Measurements from ENCODE around the gene TRIM9.

Gene TRIM9

DNA sequence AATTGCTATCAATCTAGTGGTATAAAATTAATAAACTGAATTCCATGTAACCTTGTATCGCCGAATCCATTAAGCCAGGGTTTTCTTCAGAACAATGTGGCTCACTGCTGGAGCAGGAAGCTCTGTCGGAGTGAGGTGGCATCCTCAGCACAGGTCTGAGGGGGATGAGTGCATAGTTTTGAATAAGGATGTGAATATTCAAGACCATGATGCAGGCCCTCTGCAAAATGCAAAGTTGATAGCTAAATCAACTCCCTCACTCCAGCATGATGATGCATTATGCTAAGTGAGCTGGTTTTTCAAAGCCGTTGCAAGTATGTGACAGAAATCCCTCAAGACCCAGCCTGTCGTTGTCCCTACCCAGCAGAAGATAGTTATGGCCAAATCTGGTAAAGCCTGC lies 53.0 kb downstream of the TRIM9 start:
- no peak for TF ChIP-seq CTCF (IDR thresholded peaks at IDR 0.05; ENCODE audit: extremely low read depth, missing control alignments)
- DNase-seq (ENCODE audit: low spot score) = no peak

- no peak for TF ChIP-seq CTCF (IDR thresholded peaks at IDR 0.05; ENCODE audit: extremely low read depth, missing control alignments)
- DNase-seq (ENCODE audit: low spot score) = no peak
Observed at GRCh38 chr14:51041108-51041531, 53.8 kb downstream of the TRIM9 start.

DNA sequence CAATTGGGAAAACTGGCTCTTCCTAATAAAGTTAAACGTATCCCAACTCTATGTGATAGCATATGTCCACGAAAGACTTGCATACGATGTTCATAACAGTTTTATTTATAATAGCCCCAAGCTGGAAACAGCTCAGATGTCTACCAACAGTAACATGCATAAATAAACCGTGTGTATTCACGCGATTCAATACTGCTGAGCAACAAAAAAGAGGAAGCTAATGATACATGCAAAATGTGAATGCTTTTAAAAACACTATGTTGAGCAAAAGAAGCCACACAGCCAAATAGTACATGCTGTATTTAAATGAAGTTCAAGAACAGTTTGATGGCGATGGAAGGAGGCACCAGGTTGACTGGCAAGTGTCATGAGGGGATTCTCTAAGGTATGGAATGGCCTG lies 55.7 kb downstream of the TRIM9 start:
- TF ChIP-seq CTCF (IDR thresholded peaks at IDR 0.05; ENCODE audit: extremely low read depth, missing control alignments) = no peak
- no peak for DNase-seq (ENCODE audit: low spot score)

DNA sequence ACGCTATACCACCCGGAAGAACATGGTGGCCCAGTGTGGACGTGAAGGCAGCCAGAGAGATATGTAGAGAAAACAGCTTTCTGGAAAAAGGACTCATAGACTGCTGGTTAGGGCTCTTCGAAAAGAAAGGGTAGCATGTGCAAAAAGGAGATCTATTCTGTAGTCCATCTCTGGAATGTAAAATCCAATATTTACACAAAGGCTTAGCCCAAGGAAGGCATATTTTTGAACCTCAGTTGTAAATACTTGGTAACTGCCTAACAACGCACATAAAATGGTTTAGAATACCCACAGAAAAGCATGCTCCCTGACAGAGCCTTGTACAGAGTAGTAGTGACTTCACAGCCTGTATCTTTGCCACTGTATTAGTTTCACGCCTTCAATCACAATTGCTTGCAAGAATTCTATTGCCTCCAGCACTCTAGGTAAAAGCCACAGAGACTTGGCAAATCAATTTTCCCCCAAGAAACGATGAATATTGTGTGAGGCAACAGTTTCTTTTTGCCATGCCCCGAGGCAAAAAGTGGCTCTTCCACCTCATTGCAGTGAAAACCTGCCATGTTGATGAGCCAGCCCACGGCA lies 59.2 kb downstream of the TRIM9 start:
- no peak for DNase-seq (ENCODE audit: low spot score)
- no peak for TF ChIP-seq CTCF (IDR thresholded peaks at IDR 0.05; ENCODE audit: extremely low read depth, missing control alignments)

DNA sequence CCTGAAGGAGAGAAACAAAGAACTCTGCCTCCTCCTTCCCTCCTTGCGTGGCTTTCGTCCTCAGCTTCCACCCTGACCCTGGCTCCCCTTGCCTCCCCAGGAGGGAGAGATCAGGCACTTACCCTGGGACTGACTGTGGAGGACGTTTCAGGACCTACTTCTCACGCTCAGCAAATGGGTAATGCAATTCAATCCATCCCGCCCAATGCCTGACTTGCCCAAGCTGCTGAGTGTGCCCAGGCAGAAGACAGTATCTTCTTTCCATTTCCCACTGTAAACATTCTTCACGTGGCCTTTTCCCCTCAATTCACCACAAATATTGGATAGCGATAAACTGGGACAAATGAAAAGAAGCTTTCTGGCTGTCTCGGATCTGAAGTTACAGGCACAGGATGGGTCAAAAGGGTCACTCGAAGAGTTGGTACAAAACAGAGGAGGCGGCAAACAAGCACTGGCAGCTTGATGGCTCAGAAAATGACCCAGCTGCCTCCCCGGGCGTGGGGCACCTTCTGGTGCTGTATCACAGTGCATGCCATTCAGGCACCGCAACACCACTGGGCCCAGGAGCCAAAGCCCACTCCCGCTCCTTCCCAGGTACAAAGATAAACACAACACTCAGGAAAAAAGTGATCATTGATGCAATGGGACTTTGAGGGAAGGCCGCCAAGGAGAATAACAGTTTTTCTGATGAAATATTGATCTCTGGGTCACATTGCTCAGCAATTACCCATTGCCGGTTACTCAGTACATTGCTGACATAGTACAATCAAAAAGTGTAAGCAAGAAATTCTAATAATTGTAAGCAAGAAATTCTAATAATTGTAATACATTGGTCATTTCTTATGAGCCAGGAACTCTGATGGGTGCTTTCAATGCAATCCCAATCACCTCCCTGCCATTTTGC lies 65.8 kb downstream of the TRIM9 start:
- TF ChIP-seq CTCF (IDR thresholded peaks at IDR 0.05; ENCODE audit: extremely low read depth, missing control alignments) = no peak
- no peak for DNase-seq (ENCODE audit: low spot score)

DNA sequence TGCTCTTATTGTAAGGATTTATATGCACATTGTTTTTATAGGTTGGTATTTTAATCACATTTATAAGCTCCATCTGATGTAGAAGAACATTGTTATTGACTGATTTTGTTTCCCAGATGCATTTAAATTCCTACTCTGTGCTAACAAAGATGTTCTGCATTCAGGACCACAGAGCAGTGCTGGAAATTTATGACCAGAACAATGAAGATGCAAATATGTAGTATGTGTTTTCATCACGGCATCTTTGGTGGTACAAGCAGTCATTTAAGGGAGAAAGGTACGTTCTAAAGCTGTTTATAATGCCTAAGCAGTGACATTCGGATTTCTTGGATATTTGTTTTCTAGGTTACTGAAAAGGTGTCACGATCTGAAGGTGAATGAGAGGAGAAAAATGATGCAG lies 66.5 kb downstream of the TRIM9 start:
- no peak for TF ChIP-seq CTCF (IDR thresholded peaks at IDR 0.05; ENCODE audit: extremely low read depth, missing control alignments)
- no peak for DNase-seq (ENCODE audit: low spot score)

- no peak for TF ChIP-seq CTCF (IDR thresholded peaks at IDR 0.05; ENCODE audit: extremely low read depth, missing control alignments)
- no peak for DNase-seq (ENCODE audit: low spot score)
Observed at GRCh38 chr14:51024377-51024776, 70.5 kb downstream of the TRIM9 start.

Measured in GM20000 (cell line).